SU-DHL-6 (cell line): ENCODE results near the gene KLHL29.

Experiments
- H2AFZ ChIP-seq: fragments of 200-600 bp; sonication (generic); 2 replicates; pipeline ENCODE4 v1.6.1; 2014; ENCODE audit warnings: low read depth, mild to moderate bottlenecking, moderate library complexity, mixed read lengths, antibody characterized with exemption, low read length; ENCODE audit not compliant: severe bottlenecking
- H3F3A ChIP-seq: fragments of 200-600 bp; shearing (Covaris generic); 2 replicates; pipeline ENCODE4 v1.6.0; 2016; ENCODE audit warnings: antibody characterized with exemption, mild to moderate bottlenecking; ENCODE audit not compliant: insufficient read depth
- H3K27ac ChIP-seq: fragments of 200-600 bp; sonication (generic); 2 replicates; pipeline ENCODE4 v1.5.1; 2016; ENCODE audit warnings: low read depth, mild to moderate bottlenecking, low read length, moderate library complexity, mixed read lengths
- H3K27me3 ChIP-seq: fragments of 200-600 bp; sonication (generic), shearing (Covaris generic); 2 replicates; pipeline ENCODE4 v1.6.0; 2014; ENCODE audit warnings: mild to moderate bottlenecking, low read length
- H3K36me3 ChIP-seq: fragments of 200-600 bp; sonication (generic); 2 replicates; pipeline ENCODE4 v1.6.1; 2014; ENCODE audit warnings: mild to moderate bottlenecking, low read length, mixed read lengths
- H3K4me2 ChIP-seq: fragments of 300-600, 200-600 bp; shearing (Covaris generic), sonication (generic); 2 replicates; pipeline ENCODE4 v1.6.0; 2014; ENCODE audit warnings: low read length, low read depth, mild to moderate bottlenecking; ENCODE audit not compliant: poor library complexity, severe bottlenecking
- H3K4me3 ChIP-seq: fragments of 200-600 bp; sonication (generic); 2 replicates; pipeline ENCODE4 v1.5.1; 2014; ENCODE audit warnings: antibody characterized with exemption, low read length, mild to moderate bottlenecking, mixed read lengths; ENCODE audit not compliant: insufficient read depth, poor library complexity, severe bottlenecking
- H3K79me2 ChIP-seq: fragments of 200-600 bp; sonication (generic); 2 replicates; pipeline ENCODE4 v1.6.1; 2014; ENCODE audit warnings: mild to moderate bottlenecking, low read length, moderate library complexity; ENCODE audit not compliant: insufficient read depth
- H3K9ac ChIP-seq: fragments of 200-600 bp; sonication (generic); 2 replicates; pipeline ENCODE4 v1.7.0; 2014; ENCODE audit warnings: mild to moderate bottlenecking, low read length
- H3K9me2 ChIP-seq: fragments of 200-600 bp; sonication (generic); replicated peaks from 2 replicates; pipeline ENCODE4 v1.6.1; 2014; ENCODE audit warnings: low read length; ENCODE audit not compliant: insufficient read depth
- H3K9me3 ChIP-seq: fragments of 200-600 bp; sonication (generic); 2 replicates; pipeline ENCODE4 v1.6.1; 2014; ENCODE audit warnings: low read length, mixed read lengths; ENCODE audit not compliant: insufficient read depth
- H4K20me1 ChIP-seq: fragments of 200-600 bp; sonication (generic); 2 replicates; pipeline ENCODE4 v1.6.1; 2014; ENCODE audit warnings: low read depth, mild to moderate bottlenecking, antibody characterized with exemption, low read length, moderate library complexity, mixed read lengths
- EZH2phosphoT487 ChIP-seq: fragments of 200-600 bp; sonication (generic), shearing (Covaris generic); conservative IDR thresholded peaks from 2 replicates; pipeline ENCODE4 v1.6.1; 2018; ENCODE audit warnings: mild to moderate bottlenecking, antibody characterized with exemption, low read length, moderate library complexity, mixed read lengths
- TF ChIP-seq, protein P1 (sequence below): fragments of 200-600 bp; sonication (generic); IDR thresholded peaks from one replicate; pipeline ENCODE4 v1.5.1; 2017; ENCODE audit warnings: antibody characterized with exemption, mild to moderate bottlenecking, low read length, moderate library complexity; ENCODE audit not compliant: insufficient read depth, poor library complexity, severe bottlenecking

The KLHL29 gene

DNA sequence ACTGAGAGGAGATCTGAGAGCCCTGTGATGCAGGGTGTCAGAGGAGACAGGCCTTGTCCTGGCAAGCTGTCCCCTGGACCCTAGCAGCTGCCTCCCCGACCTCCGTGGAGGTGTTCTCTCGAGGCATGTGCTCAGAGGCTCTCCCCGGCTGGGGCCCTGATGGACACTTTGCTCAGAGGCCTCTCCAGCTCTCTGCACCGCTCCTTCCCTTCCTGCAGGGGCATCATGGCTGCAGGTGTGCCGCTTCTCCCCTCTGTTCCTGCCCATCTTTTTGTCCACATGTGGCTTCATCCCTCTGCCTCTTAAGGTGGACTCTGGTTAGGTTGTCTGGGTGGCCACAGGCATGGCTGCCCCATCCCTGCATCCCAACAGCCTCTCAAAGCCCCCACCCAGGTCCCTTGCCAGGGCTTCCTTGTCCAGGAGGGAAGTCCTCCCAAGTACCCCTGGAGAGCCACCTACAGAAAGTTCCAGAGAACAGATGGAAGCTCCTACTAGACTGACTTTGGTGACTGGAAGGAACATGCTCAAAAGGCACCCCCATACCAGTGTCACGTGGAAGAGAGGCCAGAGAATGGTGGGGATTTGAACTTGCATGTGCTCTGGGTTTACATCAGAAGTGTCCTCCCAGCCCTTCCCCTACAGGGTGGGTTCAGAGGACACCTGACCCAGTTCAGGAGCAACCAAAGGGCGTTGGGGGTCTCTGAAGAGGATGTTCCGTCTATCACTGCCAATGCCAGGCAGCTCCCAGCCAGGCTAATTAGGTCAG, 120.4 kb downstream of the KLHL29 start:
- H3K79me2 ChIP-seq = no peaks in the 10 kb centered on the region
- no peak overlapping the region for H3K9ac ChIP-seq
- H3F3A ChIP-seq = no peaks in the 10 kb centered on the region
- no peaks in the 10 kb centered on the region for H4K20me1 ChIP-seq
- no peaks in the 10 kb centered on the region for H3K9me3 ChIP-seq
- H3K27ac ChIP-seq = no peak overlapping the region
- no peaks in the 10 kb centered on the region for H3K36me3 ChIP-seq
- no peak overlapping the region for H3K4me3 ChIP-seq
- H3K9me2 ChIP-seq = no peaks in the 10 kb centered on the region
- TF ChIP-seq, protein P1, sequence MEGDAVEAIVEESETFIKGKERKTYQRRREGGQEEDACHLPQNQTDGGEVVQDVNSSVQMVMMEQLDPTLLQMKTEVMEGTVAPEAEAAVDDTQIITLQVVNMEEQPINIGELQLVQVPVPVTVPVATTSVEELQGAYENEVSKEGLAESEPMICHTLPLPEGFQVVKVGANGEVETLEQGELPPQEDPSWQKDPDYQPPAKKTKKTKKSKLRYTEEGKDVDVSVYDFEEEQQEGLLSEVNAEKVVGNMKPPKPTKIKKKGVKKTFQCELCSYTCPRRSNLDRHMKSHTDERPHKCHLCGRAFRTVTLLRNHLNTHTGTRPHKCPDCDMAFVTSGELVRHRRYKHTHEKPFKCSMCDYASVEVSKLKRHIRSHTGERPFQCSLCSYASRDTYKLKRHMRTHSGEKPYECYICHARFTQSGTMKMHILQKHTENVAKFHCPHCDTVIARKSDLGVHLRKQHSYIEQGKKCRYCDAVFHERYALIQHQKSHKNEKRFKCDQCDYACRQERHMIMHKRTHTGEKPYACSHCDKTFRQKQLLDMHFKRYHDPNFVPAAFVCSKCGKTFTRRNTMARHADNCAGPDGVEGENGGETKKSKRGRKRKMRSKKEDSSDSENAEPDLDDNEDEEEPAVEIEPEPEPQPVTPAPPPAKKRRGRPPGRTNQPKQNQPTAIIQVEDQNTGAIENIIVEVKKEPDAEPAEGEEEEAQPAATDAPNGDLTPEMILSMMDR = no peak
- TF ChIP-seq EZH2phosphoT487 = no peak
- no peak overlapping the region for H2AFZ ChIP-seq
- no peak overlapping the region for H3K4me2 ChIP-seq
- no peaks in the 10 kb centered on the region for H3K27me3 ChIP-seq

DNA sequence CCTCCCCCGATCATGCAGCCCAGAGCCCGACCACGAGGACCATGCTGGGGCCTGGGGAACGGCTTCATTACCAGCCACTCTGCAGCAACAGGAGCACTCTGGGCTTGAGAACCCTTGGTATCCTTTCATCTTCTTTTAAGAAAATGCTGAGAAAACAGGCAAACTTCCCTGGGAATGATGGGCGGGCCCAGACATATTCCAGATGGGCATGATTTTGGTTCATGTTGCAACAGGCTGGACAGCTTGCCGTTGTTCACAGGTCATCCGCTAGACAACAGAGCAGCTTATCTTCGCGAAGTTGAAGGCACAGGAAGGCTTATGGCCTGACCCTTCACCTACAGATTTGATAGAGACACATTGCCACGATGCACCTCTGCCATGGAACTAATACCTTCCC, 121.0 kb downstream of the KLHL29 start:
- Histone ChIP-seq H3K9ac (no peak overlapping the region), H3K79me2 (no peaks in the 10 kb centered on the region), H2AFZ (no peak overlapping the region), H3K27me3 (no peaks in the 10 kb centered on the region), H3F3A (no peaks in the 10 kb centered on the region), H3K27ac (no peak overlapping the region), H3K4me2 (no peak overlapping the region), H3K9me2 (no peaks in the 10 kb centered on the region), H3K36me3 (no peaks in the 10 kb centered on the region), H3K4me3 (no peak overlapping the region), H3K9me3 (no peaks in the 10 kb centered on the region), H4K20me1 (no peaks in the 10 kb centered on the region)
- TF ChIP-seq, protein P1 = no peak
- TF ChIP-seq EZH2phosphoT487 = no peak

DNA sequence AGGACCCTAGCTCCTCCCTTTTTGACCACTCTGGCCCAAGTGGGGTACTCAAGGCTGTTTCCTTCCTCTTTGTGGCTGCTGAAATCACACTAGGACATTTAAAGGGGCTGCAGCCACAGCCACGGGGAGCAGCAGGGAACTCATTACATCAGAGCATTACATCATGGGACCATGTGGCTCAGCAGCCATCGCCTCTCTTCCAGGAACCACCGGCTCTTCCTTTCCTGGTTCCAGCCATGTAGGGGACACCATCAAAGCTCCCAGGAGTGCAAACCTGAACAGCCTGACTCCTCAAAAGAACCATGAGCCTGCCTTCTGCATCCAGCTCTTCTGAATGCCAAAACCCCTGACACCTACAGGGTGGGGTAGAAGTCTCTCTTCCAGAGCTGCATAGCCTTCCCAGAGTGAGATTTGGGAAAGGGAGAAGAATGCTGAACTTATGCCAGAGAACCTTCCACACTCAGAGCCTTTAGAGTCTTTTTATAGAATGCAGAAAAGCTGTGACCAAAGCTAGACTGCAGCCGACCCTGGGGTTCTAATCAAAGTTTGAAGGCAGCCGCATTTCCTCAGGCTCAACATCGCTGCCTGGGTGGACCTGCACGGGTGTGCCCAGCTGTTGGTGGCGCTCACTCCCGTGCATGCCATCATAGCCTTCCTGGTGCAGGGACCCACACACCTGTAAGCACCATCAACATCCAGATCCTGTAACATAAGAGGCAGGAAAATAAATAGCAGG, 121.7 kb downstream of the KLHL29 start:
- Histone ChIP-seq H3K36me3 (no peaks in the 10 kb centered on the region), H3K4me2 (no peak overlapping the region), H3K27me3 (no peaks in the 10 kb centered on the region)

More for the DNA sequence above, 121.7 kb downstream of the KLHL29 start:
- TF ChIP-seq EZH2phosphoT487 = no peak
- TF ChIP-seq, protein P1 = no peak
- Histone ChIP-seq H3K4me3 (no peak overlapping the region), H4K20me1 (no peaks in the 10 kb centered on the region), H2AFZ (no peak overlapping the region), H3K27ac (no peak overlapping the region), H3K9me3 (no peaks in the 10 kb centered on the region), H3F3A (no peaks in the 10 kb centered on the region), H3K79me2 (no peaks in the 10 kb centered on the region), H3K9ac (no peak overlapping the region), H3K9me2 (no peaks in the 10 kb centered on the region)
